Activated naive CD8-positive, alpha-beta T cell treated with anti-CD3 and anti-CD28 coated beads for 36 hours (primary cell): ENCODE measurements around the gene LAGE3. TPM values are rescaled to one million over a fixed set of nuclear protein-coding genes. Genes with fewer than 3 reads are reported as not detected.
A peak's percentile ranks its signal among the peaks of the same experiment; 100 is the strongest.

Experiments
- DNase-seq: peaks from one replicate; pipeline ENCODE4 v3.0.0; 2021
- H3K27ac Mint-ChIP-seq: one replicate; pipeline ENCODE4 v1.8.0; 2022; ENCODE audit warnings: mild to moderate bottlenecking, moderate library complexity, mixed read lengths
- H3K27me3 Mint-ChIP-seq: one replicate; pipeline ENCODE4 v1.8.0; 2022; ENCODE audit warnings: mild to moderate bottlenecking, mixed read lengths
- H3K36me3 Mint-ChIP-seq: one replicate; pipeline ENCODE4 v1.8.0; 2021; ENCODE audit warnings: mild to moderate bottlenecking, mixed read lengths
- H3K4me1 Mint-ChIP-seq: one replicate; pipeline ENCODE4 v1.8.0; 2021; ENCODE audit warnings: mixed read lengths
- H3K4me3 Mint-ChIP-seq: one replicate; pipeline ENCODE4 v1.8.0; 2022; ENCODE audit warnings: mild to moderate bottlenecking, moderate library complexity, mixed read lengths
- H3K9me3 Mint-ChIP-seq: one replicate; pipeline ENCODE4 v1.8.0; 2022; ENCODE audit warnings: mixed read lengths
- total RNA-seq, 2 experiments: library from RNA; stranded (reverse); gene quantifications; one replicate each; pipeline ENCODE4 v1.2.3, GENCODE V29; 2021

The LAGE3 gene
- total RNA-seq, 2 experiments from 2014 or later, result 65.1 to 72.4 TPM

GRCh38 chrX:154441984-154442707 is 36.9 kb downstream of the LAGE3 start:
- no peaks in the 10 kb centered on the region for H3K36me3 Mint-ChIP-seq
- no peak overlapping the region for H3K4me3 Mint-ChIP-seq
- H3K27me3 Mint-ChIP-seq, result no peaks in the 10 kb centered on the region
- DNase-seq, result no peak
- no peak overlapping the region for H3K27ac Mint-ChIP-seq
- peaks cover 13% of the 10 kb centered on the region for H3K4me1 Mint-ChIP-seq
- no peaks in the 10 kb centered on the region for H3K9me3 Mint-ChIP-seq

- Mint-ChIP-seq H3K4me3 (no peak overlapping the region), H3K27me3 (no peaks in the 10 kb centered on the region), H3K36me3 (no peaks in the 10 kb centered on the region), H3K9me3 (no peaks in the 10 kb centered on the region), H3K27ac (no peak overlapping the region), H3K4me1 (peaks cover 13% of the 10 kb centered on the region)
- no peak for DNase-seq
These were observed 37.5 kb downstream of the LAGE3 start for GRCh38 chrX:154441564-154441963.

GRCh38 chrX:154440623-154441357 is 38.3 kb downstream of the LAGE3 start:
- H3K4me1 Mint-ChIP-seq, result peaks cover 18% of the 10 kb centered on the region
- H3K9me3 Mint-ChIP-seq, result no peaks in the 10 kb centered on the region
- H3K27me3 Mint-ChIP-seq, result no peaks in the 10 kb centered on the region
- H3K27ac Mint-ChIP-seq, result peak overlapping the region; percentile 42
- peaks cover 5% of the 10 kb centered on the region for H3K36me3 Mint-ChIP-seq
- DNase-seq, result no peak
- H3K4me3 Mint-ChIP-seq, result no peak overlapping the region

GRCh38 chrX:154439841-154440240 is 39.2 kb downstream of the LAGE3 start:
- peaks cover 5% of the 10 kb centered on the region for H3K36me3 Mint-ChIP-seq
- no peak for DNase-seq
- no peaks in the 10 kb centered on the region for H3K27me3 Mint-ChIP-seq
- H3K27ac Mint-ChIP-seq, result no peak overlapping the region
- no peak overlapping the region for H3K4me3 Mint-ChIP-seq
- H3K9me3 Mint-ChIP-seq, result no peaks in the 10 kb centered on the region
- H3K4me1 Mint-ChIP-seq, result peaks cover 18% of the 10 kb centered on the region

GRCh38 chrX:154437971-154438893 is 40.8 kb downstream of the LAGE3 start:
- H3K36me3 Mint-ChIP-seq, result peaks cover 5% of the 10 kb centered on the region
- H3K27me3 Mint-ChIP-seq, result no peaks in the 10 kb centered on the region
- DNase-seq, result no peak
- H3K27ac Mint-ChIP-seq, result peak overlapping the region; percentile 81
- H3K9me3 Mint-ChIP-seq, result no peaks in the 10 kb centered on the region
- H3K4me1 Mint-ChIP-seq, result peaks cover 18% of the 10 kb centered on the region
- peak overlapping the region; percentile 86 for H3K4me3 Mint-ChIP-seq

- Mint-ChIP-seq H3K4me3 (peak within 1 kb of the TSS; percentile 86), H3K4me1 (peaks cover 18% of the 10 kb centered on the region), H3K9me3 (no peaks in the 10 kb centered on the region), H3K36me3 (peaks cover 5% of the 10 kb centered on the region), H3K27ac (peak within 1 kb of the TSS; percentile 90), H3K27me3 (no peaks in the 10 kb centered on the region)
- DNase-seq, result peak; percentile 58
These were observed 41.9 kb downstream of the LAGE3 start, which contains the start of gene GDI1 for GRCh38 chrX:154436983-154437752. TSS of gene GDI1 (plus strand) at chrX:154437154. CDS start at chrX:154437255, 101 bp downstream.

- Mint-ChIP-seq H3K27me3 (no peaks in the 10 kb centered on the region), H3K4me1 (peaks cover 18% of the 10 kb centered on the region), H3K9me3 (no peaks in the 10 kb centered on the region), H3K27ac (peak overlapping the region; percentile 90), H3K4me3 (peak overlapping the region; percentile 79), H3K36me3 (peaks cover 5% of the 10 kb centered on the region)
- peak; percentile 58 for DNase-seq
These were observed 42.6 kb downstream of the LAGE3 start for GRCh38 chrX:154436374-154436982.

- peaks cover 5% of the 10 kb centered on the region for H3K36me3 Mint-ChIP-seq
- peaks cover 19% of the 10 kb centered on the region for H3K4me1 Mint-ChIP-seq
- H3K9me3 Mint-ChIP-seq, result no peaks in the 10 kb centered on the region
- H3K27ac Mint-ChIP-seq, result no peak overlapping the region
- H3K4me3 Mint-ChIP-seq, result no peak overlapping the region
- DNase-seq, result no peak
- no peaks in the 10 kb centered on the region for H3K27me3 Mint-ChIP-seq
These were observed 43.8 kb downstream of the LAGE3 start for GRCh38 chrX:154435171-154435733.

GRCh38 chrX:154434394-154435168 is 44.5 kb downstream of the LAGE3 start:
- H3K9me3 Mint-ChIP-seq, result no peaks in the 10 kb centered on the region
- H3K36me3 Mint-ChIP-seq, result peaks cover 5% of the 10 kb centered on the region
- no peak overlapping the region for H3K4me3 Mint-ChIP-seq
- peaks cover 23% of the 10 kb centered on the region for H3K4me1 Mint-ChIP-seq
- no peaks in the 10 kb centered on the region for H3K27me3 Mint-ChIP-seq
- H3K27ac Mint-ChIP-seq, result no peak overlapping the region
- DNase-seq, result no peak

GRCh38 chrX:154433605-154434004 is 45.5 kb downstream of the LAGE3 start:
- no peak for DNase-seq
- Mint-ChIP-seq H3K27me3 (no peaks in the 10 kb centered on the region), H3K9me3 (no peaks in the 10 kb centered on the region)

GRCh38 chrX:154432210-154432609 is 46.9 kb downstream of the LAGE3 start:
- peaks cover 5% of the 10 kb centered on the region for H3K36me3 Mint-ChIP-seq
- H3K9me3 Mint-ChIP-seq, result no peaks in the 10 kb centered on the region
- no peak overlapping the region for H3K27ac Mint-ChIP-seq
- no peaks in the 10 kb centered on the region for H3K27me3 Mint-ChIP-seq
- peaks cover 18% of the 10 kb centered on the region for H3K4me1 Mint-ChIP-seq
- no peak overlapping the region for H3K4me3 Mint-ChIP-seq
- no peak for DNase-seq

More at GRCh38 chrX:154433605-154434004, 45.5 kb downstream of the LAGE3 start:
- H3K4me3 Mint-ChIP-seq, result no peak overlapping the region
- H3K4me1 Mint-ChIP-seq, result peaks cover 24% of the 10 kb centered on the region
- peaks cover 5% of the 10 kb centered on the region for H3K36me3 Mint-ChIP-seq
- no peak overlapping the region for H3K27ac Mint-ChIP-seq

- H3K4me3 Mint-ChIP-seq, result no peak overlapping the region
- H3K36me3 Mint-ChIP-seq, result peaks cover 3% of the 10 kb centered on the region
- H3K9me3 Mint-ChIP-seq, result no peaks in the 10 kb centered on the region
- DNase-seq, result no peak
- no peaks in the 10 kb centered on the region for H3K27me3 Mint-ChIP-seq
- no peak overlapping the region for H3K27ac Mint-ChIP-seq
- peaks cover 17% of the 10 kb centered on the region for H3K4me1 Mint-ChIP-seq
These were observed 47.7 kb downstream of the LAGE3 start for GRCh38 chrX:154431341-154431740.

- Mint-ChIP-seq H3K36me3 (no peaks in the 10 kb centered on the region), H3K9me3 (no peaks in the 10 kb centered on the region), H3K4me1 (peaks cover 14% of the 10 kb centered on the region), H3K27ac (peak overlapping the region; percentile 60), H3K27me3 (no peaks in the 10 kb centered on the region), H3K4me3 (no peak overlapping the region)
- no peak for DNase-seq
These were observed 48.2 kb downstream of the LAGE3 start for GRCh38 chrX:154430916-154431315.
